HepG2 (cell line): ENCODE data around the gene IFNA8. TPM values are rescaled to one million over a fixed set of nuclear protein-coding genes. Genes with fewer than 3 reads are reported as not detected.

Source experiments
- ATAC-seq: fragments of 200-7000 bp; cut with Tn5 transposase; 3 replicates; pipeline ENCODE4 v1.9.1; 2020; ENCODE audit warnings: mild to moderate bottlenecking, moderate library complexity
- BruUV-seq: library from RNA; stranded (reverse); fragments of 400-500 nt; replicated peaks from 2 replicates; lab custom pipeline; 2021; lab: Mats Ljungman, UMichigan
- CTCF ChIA-PET: fragments of 300-600 bp; formaldehyde crosslinking; extraction: SDS; loops from one replicate; lab custom pipeline; 2021; ENCODE audit warnings: low total read pairs, inconsistent platforms, low intra/inter-chr PET ratio; lab: Yijun Ruan, JAX
- POLR2A ChIA-PET: fragments of 350-600 bp; sonication (Branson Sonifier 250); formaldehyde crosslinking; loops from one replicate; lab custom pipeline; 2020; ENCODE audit warnings: antibody characterized with exemption, inconsistent platforms; lab: Yijun Ruan, JAX
- DNase-seq: peaks from one replicate; pipeline ENCODE4 v3.0.0-alpha.2; 2015; ENCODE audit warnings: low spot score
- FAIRE-seq: peaks from 3 replicates; lab custom pipeline; 2011; peaks lifted over from hg19 to GRCh38; lab: Jason Lieb, UNC
- H2AFZ ChIP-seq: one replicate; pipeline ENCODE4 v1.6.1; 2011; ENCODE audit warnings: low read length, inconsistent platforms
- H3K27ac ChIP-seq: fragments of 300-600 bp; 3 replicates; pipeline ENCODE4 v1.8.0; 2011; ENCODE audit warnings: mixed run types, mild to moderate bottlenecking, mixed read lengths, low read length, inconsistent platforms; ENCODE audit not compliant: insufficient read depth; ENCODE audit errors: extremely low read length
- H3K27me3 ChIP-seq, 2 experiments: fragments of 200-600 bp in 1 of 2; 2 replicates in 1 of 2; 3 replicates in 1 of 2; pipeline versions ENCODE4 v1.6.0 to v1.8.0; 2011; ENCODE audit warnings: low read length in 2 of 2, mild to moderate bottlenecking in 2 of 2, moderate library complexity in 2 of 2, inconsistent platforms in 1 of 2; ENCODE audit not compliant: insufficient read depth in 2 of 2, control insufficient read depth in 1 of 2
- H3K36me3 ChIP-seq, 2 experiments: fragments of 200-600 bp in 1 of 2; replicated peaks in 1 of 2; 2 replicates in 1 of 2; 3 replicates in 1 of 2; pipeline versions ENCODE4 v1.5.1 to v1.8.0; 2011; ENCODE audit warnings: low read length in 2 of 2, inconsistent platforms in 1 of 2; ENCODE audit not compliant: insufficient read depth in 2 of 2, control insufficient read depth in 1 of 2
- H3K4me1 ChIP-seq: 2 replicates; pipeline ENCODE4 v1.5.1; 2012; ENCODE audit warnings: low read length, inconsistent platforms; ENCODE audit not compliant: insufficient read depth
- H3K4me2 ChIP-seq: 2 replicates; pipeline ENCODE4 v1.6.0; 2011; ENCODE audit warnings: low read depth, low read length, inconsistent platforms
- H3K4me3 ChIP-seq, 3 experiments: fragments of 200-600 bp in 1 of 3; sonication (generic), shearing (Covaris generic) in 1 of 3; replicated peaks in 1 of 3; 2 replicates each; pipeline ENCODE4 v1.5.1; 2011 to 2016; ENCODE audit warnings: low read length in 3 of 3, inconsistent platforms in 2 of 3, low read depth in 2 of 3, mild to moderate bottlenecking in 2 of 3, control low read depth in 1 of 3, mixed read lengths in 1 of 3; ENCODE audit not compliant: insufficient read depth in 1 of 3
- H3K79me2 ChIP-seq: one replicate; pipeline ENCODE4 v1.6.1; 2011; ENCODE audit warnings: low read length, inconsistent platforms; ENCODE audit not compliant: insufficient read depth
- H3K9ac ChIP-seq: 2 replicates; pipeline ENCODE4 v1.6.0; 2011; ENCODE audit warnings: mild to moderate bottlenecking, low read depth, low read length, inconsistent platforms; ENCODE audit not compliant: insufficient read depth
- H3K9me3 ChIP-seq: 2 replicates; pipeline ENCODE4 v1.5.1; 2012; ENCODE audit warnings: mild to moderate bottlenecking, low read length
- H4K20me1 ChIP-seq: 2 replicates; pipeline ENCODE4 v1.6.0; 2011; ENCODE audit warnings: inconsistent platforms, mild to moderate bottlenecking, low read length, moderate library complexity; ENCODE audit not compliant: insufficient read depth
- ARNT2 ChIP-seq: sonication (generic); formaldehyde crosslinking; IDR thresholded peaks from 2 replicates; pipeline ENCODE4 v1.8.0; 2022; ENCODE audit warnings: mild to moderate bottlenecking, low read depth, missing genetic modification reagents, moderate library complexity
- MBD4 ChIP-seq: IDR thresholded peaks from 2 replicates; pipeline ENCODE4 v1.6.1; 2012; ENCODE audit warnings: low read length, inconsistent platforms, borderline replicate concordance
- POLR2A ChIP-seq, 2 experiments: IDR thresholded peaks; 2 replicates each; pipeline ENCODE4 v1.6.1; 2011; ENCODE audit warnings: low read depth in 2 of 2, low read length in 2 of 2, mild to moderate bottlenecking in 1 of 2, moderate library complexity in 1 of 2; ENCODE audit not compliant: insufficient read depth in 1 of 2
- RBFOX2 ChIP-seq: fragments of 200-400 bp; formaldehyde crosslinking; IDR thresholded peaks from 2 replicates; pipeline ENCODE4 v1.6.1; 2017; ENCODE audit warnings: low read depth, mild to moderate bottlenecking, low read length
- SNAI1 ChIP-seq: sonication (generic); formaldehyde crosslinking; IDR thresholded peaks from 2 replicates; pipeline ENCODE4 v1.5.0; 2020; ENCODE audit warnings: mild to moderate bottlenecking, missing genetic modification reagents, borderline replicate concordance
- TAF1 ChIP-seq: sonication (generic); formaldehyde crosslinking; IDR thresholded peaks from 2 replicates; pipeline ENCODE4 v1.4.0; 2020; ENCODE audit warnings: missing genetic modification reagents
- TCF7L2 ChIP-seq: IDR thresholded peaks from 2 replicates; pipeline ENCODE4 v1.6.1; 2011; ENCODE audit warnings: mild to moderate bottlenecking, low read depth, low read length, moderate library complexity
- ZC3H13 ChIP-seq: sonication (generic); formaldehyde crosslinking; IDR thresholded peaks from 2 replicates; pipeline ENCODE4 v1.8.1; 2023; ENCODE audit warnings: mild to moderate bottlenecking, missing genetic modification reagents, moderate library complexity
- ZFAT ChIP-seq: sonication (generic); formaldehyde crosslinking; conservative IDR thresholded peaks from 2 replicates; pipeline ENCODE4 v1.8.1; 2023; ENCODE audit warnings: missing genetic modification reagents, inconsistent platforms
- ZNF18 ChIP-seq: sonication (generic); formaldehyde crosslinking; IDR thresholded peaks from 2 replicates; pipeline ENCODE4 v1.8.0; 2022; ENCODE audit warnings: mild to moderate bottlenecking, missing genetic modification reagents; ENCODE audit not compliant: insufficient replicate concordance
- ZNF367 ChIP-seq: sonication (generic); formaldehyde crosslinking; IDR thresholded peaks from 2 replicates; pipeline ENCODE4 v1.4.0; 2020; ENCODE audit warnings: missing genetic modification reagents, borderline replicate concordance
- ZNF446 ChIP-seq: sonication (generic); formaldehyde crosslinking; IDR thresholded peaks from 2 replicates; pipeline ENCODE4 v1.5.0; 2020; ENCODE audit warnings: mild to moderate bottlenecking, missing genetic modification reagents
- ZNF598 ChIP-seq: sonication (generic); formaldehyde crosslinking; IDR thresholded peaks from 2 replicates; pipeline ENCODE4 v1.5.1; 2020; ENCODE audit warnings: mild to moderate bottlenecking, missing genetic modification reagents, borderline replicate concordance
- ZNF792 ChIP-seq: IDR thresholded peaks from 2 replicates; pipeline ENCODE4 v1.6.1; 2016
- WGBS: methylation state at CpG from one replicate; pipeline ENCODE4 v1.1.6; 2017; ENCODE audit warnings: low lambda C conversion rate; 5-methylcytosine and 5-hydroxymethylcytosine counted together
- in situ Hi-C: cut with HindIII; loops from 2 replicates; pipeline ENCODE4 v1.10.0; 2017; ENCODE audit warnings: low pct_unique_long_range_greater_than_20kb; ENCODE audit not compliant: extremely low pct_ligation_motif_present
- intact Hi-C: fragments of 100-400 bp; cut with micrococcal nuclease; formaldehyde crosslinking; loops from one replicate; pipeline ENCODE4 v1.10.0; 2022; ENCODE audit not compliant: unreplicated experiment
- polyA plus RNA-seq, 8 experiments: library from polyadenylated mRNA; depleted of rRNA in 3 of 8; stranded (reverse) in 7 of 8; unstranded in 1 of 8; fragments of >200 nt; fragmentation: Illumina TruSeq in 4 of 8; extraction: Trizol in 4 of 8; gene quantifications; 2 replicates each; pipeline versions ENCODE4 v1.2.1 to v1.2.3, GENCODE V29; 2011 to 2016; ENCODE audit warnings: low read depth in 4 of 8, missing spikeins in 1 of 8, mixed read lengths in 1 of 8; ENCODE audit not compliant: insufficient read depth in 1 of 8
- total RNA-seq, 5 experiments: library from RNA; depleted of rRNA; stranded (reverse); fragments of >200 nt; fragmentation: Illumina TruSeq; extraction: Trizol; gene quantifications; 2 replicates each; pipeline ENCODE4 v1.2.3, GENCODE V29; 2016; ENCODE audit warnings: low read depth in 1 of 5

IFNA8 gene
- total and polyA plus RNA-seq, 2 of the 13 experiments (the other 11 are each of a cell fraction or from before 2014, with no cell fraction given) = not detected

GRCh38 chr9:21452681-21453080, 43.8 kb downstream of the IFNA8 start:
- no peak for TF ChIP-seq ZNF446 (CRISPR knock-in tag)
- TF ChIP-seq RBFOX2 = no peak
- TF ChIP-seq ZNF18 = no peak
- TF ChIP-seq ARNT2 (CRISPR knock-in tag) = no peak
- no peak for TF ChIP-seq ZNF792 (CRISPR knock-in tag)
- no peak for TF ChIP-seq TAF1 (CRISPR knock-in tag)
- no peak for TF ChIP-seq ZNF367
- no peak for TF ChIP-seq TCF7L2
- no peak for TF ChIP-seq ZC3H13 (CRISPR knock-in tag)
- TF ChIP-seq POLR2A (IDR thresholded peaks at IDR 0.05; ENCODE audit: insufficient read depth in 1 of 2, low read depth in 2 of 2, low read length in 2 of 2) = no peak
- TF ChIP-seq ZFAT (CRISPR knock-in tag) = no peak
- TF ChIP-seq SNAI1 = no peak
- no peak for TF ChIP-seq MBD4
- TF ChIP-seq ZNF598 (CRISPR knock-in tag) = no peak
- intact Hi-C loops = no loop called here
- ATAC-seq (no peak), FAIRE-seq (no peak), DNase-seq (no peak)
- POLR2A ChIA-PET = no interaction called here
- no peaks in the 10 kb centered on the region for H3K4me1 ChIP-seq
- WGBS = 24% methylated on average over 4 of the region's 4 CpGs
- H3K27ac ChIP-seq = no peak overlapping the region
- in situ Hi-C loops = loop anchor here (5.0 kb wide), 1 partner anchor 135 kb away; no protein-coding TSS in a partner anchor
- H3K27me3 ChIP-seq = no peaks in the 10 kb centered on the region
- no peak overlapping the region for H3K4me3 ChIP-seq
- no TSS peak for BruUV-seq
- H2AFZ ChIP-seq = no peak overlapping the region
- H3K4me2 ChIP-seq = no peak overlapping the region
- H3K79me2 ChIP-seq = no peaks in the 10 kb centered on the region
- no peaks in the 10 kb centered on the region for H3K36me3 ChIP-seq
- H4K20me1 ChIP-seq = no peaks in the 10 kb centered on the region
- CTCF ChIA-PET = no interaction called here
- H3K9me3 ChIP-seq = no peaks in the 10 kb centered on the region
- no peak overlapping the region for H3K9ac ChIP-seq
